Inflammatory macrophage treated with lipopolysaccharide for 4 hours (primary cell): Measurements from ENCODE around the gene FOXD1.
"Not testable (repeated sequence)": the region's sequence is repeated elsewhere in the genome, so short reads cannot be mapped to it uniquely, and the experiment has no call there.

Experiments
- DNase-seq: peaks from one replicate; pipeline ENCODE4 v3.0.0-alpha.2; 2020

The FOXD1 gene

GRCh38 chr5:73448463-73449136 is at the start of gene FOXD1:
FOXD1 (minus strand) TSS chr5:73448777; CDS start chr5:73448362, 415 bp downstream.
- DNase-seq = peak; percentile 51

- DNase-seq = no peak
These were observed 49.0 kb upstream of the FOXD1 start for GRCh38 chr5:73497497-73498056.

- peak; percentile 39 for DNase-seq
These were observed 48.4 kb upstream of the FOXD1 start for GRCh38 chr5:73496984-73497457.

GRCh38 chr5:73495772-73496335 is 47.3 kb upstream of the FOXD1 start:
- DNase-seq = no peak

- DNase-seq = no peak
These were observed 46.1 kb upstream of the FOXD1 start for GRCh38 chr5:73494721-73495120.

- no peak for DNase-seq
These were observed 44.8 kb upstream of the FOXD1 start for GRCh38 chr5:73493421-73493820.

- DNase-seq = no peak
These were observed 42.6 kb upstream of the FOXD1 start for GRCh38 chr5:73491155-73491554.

- no peak for DNase-seq
These were observed 41.5 kb upstream of the FOXD1 start for GRCh38 chr5:73490088-73490487.

- DNase-seq = no peak
These were observed 40.2 kb upstream of the FOXD1 start for GRCh38 chr5:73488806-73489205.

- DNase-seq = no peak
These were observed 39.2 kb upstream of the FOXD1 start for GRCh38 chr5:73487815-73488214.

- DNase-seq = not testable (repeated sequence)
These were observed 38.7 kb upstream of the FOXD1 start for GRCh38 chr5:73487257-73487656.

- DNase-seq = no peak
These were observed 37.7 kb upstream of the FOXD1 start for GRCh38 chr5:73486119-73486899.

- no peak for DNase-seq
These were observed 37.1 kb upstream of the FOXD1 start for GRCh38 chr5:73485715-73486114.

- DNase-seq = no peak
These were observed 35.9 kb upstream of the FOXD1 start for GRCh38 chr5:73484511-73484910.

- DNase-seq = no peak
These were observed 35.1 kb upstream of the FOXD1 start for GRCh38 chr5:73483676-73484075.

GRCh38 chr5:73482383-73483136 is 34.0 kb upstream of the FOXD1 start:
- DNase-seq = no peak

- DNase-seq = no peak
These were observed 31.9 kb upstream of the FOXD1 start for GRCh38 chr5:73480500-73480899.

- no peak for DNase-seq
These were observed 23.5 kb upstream of the FOXD1 start for GRCh38 chr5:73472116-73472515.

GRCh38 chr5:73471654-73472053 is 23.1 kb upstream of the FOXD1 start:
- DNase-seq = no peak

- no peak for DNase-seq
These were observed 21.3 kb upstream of the FOXD1 start for GRCh38 chr5:73469878-73470277.

- not testable (repeated sequence) for DNase-seq
These were observed 20.1 kb upstream of the FOXD1 start for GRCh38 chr5:73468638-73469037.

- DNase-seq = no peak
These were observed 15.6 kb upstream of the FOXD1 start for GRCh38 chr5:73464016-73464745.
